ENCODE measurements around the gene RTP5. TPM values are rescaled to one million over a fixed set of nuclear protein-coding genes. Genes with fewer than 3 reads are reported as not detected.
"Not testable (repeated sequence)": the region's sequence is repeated elsewhere in the genome, so short reads cannot be mapped to it uniquely, and the experiment has no call there.

The RTP5 gene
- total RNA-seq, 1 donor from 2014 or later, result not detected

GRCh38 chr2:241912021-241912555 is 42.6 kb downstream of the RTP5 start:
- DNase-seq (ENCODE audit: low read depth) (no peak), FAIRE-seq (no peak)
- Histone ChIP-seq H3K79me2 (ENCODE audit: insufficient read depth, low read length) (no peaks in the 10 kb centered on the region), H3K36me3 (ENCODE audit: insufficient read depth, low read length) (no peaks in the 10 kb centered on the region), H3K27ac (ENCODE audit: low read depth, low read length) (no peak overlapping the region), H3K27me3 (ENCODE audit: insufficient read depth, low read length) (no peaks in the 10 kb centered on the region), H3K4me3 (ENCODE audit: insufficient read depth, low read depth, low read length) (no peak overlapping the region), H3K4me1 (ENCODE audit: insufficient read depth, low read length) (no peaks in the 10 kb centered on the region), H3K9me3 (ENCODE audit: insufficient read depth, low read depth, low read length) (peaks cover 3% of the 10 kb centered on the region), H3K9ac (ENCODE audit: low read length) (no peak overlapping the region), H4K20me1 (ENCODE audit: insufficient read depth, low read length) (no peaks in the 10 kb centered on the region), H3K4me2 (ENCODE audit: low read length) (no peak overlapping the region), H2AFZ (ENCODE audit: low read depth, low read length) (no peak overlapping the region)
- H3K9me3 Mint-ChIP-seq (ENCODE audit: unreplicated experiment), result peaks cover 4% of the 10 kb centered on the region
- peaks cover 23% of the 10 kb centered on the region for H3K27me3 Mint-ChIP-seq (ENCODE audit: low read depth, unreplicated experiment)
- peaks cover 4% of the 10 kb centered on the region for H3K36me3 Mint-ChIP-seq (ENCODE audit: low read depth, unreplicated experiment)
- TF ChIP-seq CTCF (IDR thresholded peaks at IDR 0.05; ENCODE audit: insufficient read depth, low read depth, low read length) (no peak), EZH2 (IDR thresholded peaks at IDR 0.05; ENCODE audit: insufficient read depth, low read length) (no peak)
- H3K4me1 Mint-ChIP-seq (ENCODE audit: low read depth, unreplicated experiment), result peaks cover 1% of the 10 kb centered on the region
- H3K27ac Mint-ChIP-seq (ENCODE audit: unreplicated experiment), result no peak overlapping the region
- no peak overlapping the region for H3K4me3 Mint-ChIP-seq (ENCODE audit: unreplicated experiment)

- H3K4me3 Mint-ChIP-seq (ENCODE audit: unreplicated experiment), result no peak overlapping the region
- H3K36me3 ChIP-seq (ENCODE audit: insufficient read depth, low read length), result no peaks in the 10 kb centered on the region
- no peaks in the 10 kb centered on the region for H4K20me1 ChIP-seq (ENCODE audit: insufficient read depth, low read length)
- H3K79me2 ChIP-seq (ENCODE audit: insufficient read depth, low read length), result no peaks in the 10 kb centered on the region
- H3K9ac ChIP-seq (ENCODE audit: low read length), result no peak overlapping the region
- TF ChIP-seq CTCF (IDR thresholded peaks at IDR 0.05; ENCODE audit: insufficient read depth, low read depth, low read length) (no peak), EZH2 (IDR thresholded peaks at IDR 0.05; ENCODE audit: insufficient read depth, low read length) (no peak)
- DNase-seq (ENCODE audit: low read depth) (no peak), FAIRE-seq (no peak)
- peaks cover 15% of the 10 kb centered on the region for H3K27me3 Mint-ChIP-seq (ENCODE audit: low read depth, unreplicated experiment)
- no peak overlapping the region for H3K27ac Mint-ChIP-seq (ENCODE audit: unreplicated experiment)
- no peak overlapping the region for H3K27ac ChIP-seq (ENCODE audit: low read depth, low read length)
- no peaks in the 10 kb centered on the region for H3K4me1 ChIP-seq (ENCODE audit: insufficient read depth, low read length)
- peaks cover 5% of the 10 kb centered on the region for H3K36me3 Mint-ChIP-seq (ENCODE audit: low read depth, unreplicated experiment)
- H3K9me3 Mint-ChIP-seq (ENCODE audit: unreplicated experiment), result peaks cover 11% of the 10 kb centered on the region
- peaks cover 3% of the 10 kb centered on the region for H3K9me3 ChIP-seq (ENCODE audit: insufficient read depth, low read depth, low read length)
- no peak overlapping the region for H3K4me2 ChIP-seq (ENCODE audit: low read length)
- peaks cover 1% of the 10 kb centered on the region for H3K4me1 Mint-ChIP-seq (ENCODE audit: low read depth, unreplicated experiment)
- no peak overlapping the region for H2AFZ ChIP-seq (ENCODE audit: low read depth, low read length)
- H3K4me3 ChIP-seq (ENCODE audit: insufficient read depth, low read depth, low read length), result no peak overlapping the region
- no peaks in the 10 kb centered on the region for H3K27me3 ChIP-seq (ENCODE audit: insufficient read depth, low read length)
Observed at GRCh38 chr2:241913703-241914102, 44.2 kb downstream of the RTP5 start.

GRCh38 chr2:241914542-241914941 is 45.0 kb downstream of the RTP5 start:
- no peaks in the 10 kb centered on the region for H3K4me1 ChIP-seq (ENCODE audit: insufficient read depth, low read length)
- H3K36me3 Mint-ChIP-seq (ENCODE audit: low read depth, unreplicated experiment), result peaks cover 3% of the 10 kb centered on the region
- H2AFZ ChIP-seq (ENCODE audit: low read depth, low read length), result no peak overlapping the region
- H3K9ac ChIP-seq (ENCODE audit: low read length), result no peak overlapping the region
- no peak for DNase-seq (ENCODE audit: low read depth)
- no peak overlapping the region for H3K27ac Mint-ChIP-seq (ENCODE audit: unreplicated experiment)
- H3K27me3 Mint-ChIP-seq (ENCODE audit: low read depth, unreplicated experiment), result peaks cover 8% of the 10 kb centered on the region
- no peak overlapping the region for H3K4me3 Mint-ChIP-seq (ENCODE audit: unreplicated experiment)
- H3K36me3 ChIP-seq (ENCODE audit: insufficient read depth, low read length), result no peaks in the 10 kb centered on the region
- H3K4me2 ChIP-seq (ENCODE audit: low read length), result no peak overlapping the region
- peaks cover 13% of the 10 kb centered on the region for H3K9me3 Mint-ChIP-seq (ENCODE audit: unreplicated experiment)
- no peaks in the 10 kb centered on the region for H3K79me2 ChIP-seq (ENCODE audit: insufficient read depth, low read length)
- peaks cover 1% of the 10 kb centered on the region for H3K4me1 Mint-ChIP-seq (ENCODE audit: low read depth, unreplicated experiment)
- no peaks in the 10 kb centered on the region for H4K20me1 ChIP-seq (ENCODE audit: insufficient read depth, low read length)
- no peak overlapping the region for H3K4me3 ChIP-seq (ENCODE audit: insufficient read depth, low read depth, low read length)
- no peak for FAIRE-seq
- no peak overlapping the region for H3K27ac ChIP-seq (ENCODE audit: low read depth, low read length)
- H3K27me3 ChIP-seq (ENCODE audit: insufficient read depth, low read length), result no peaks in the 10 kb centered on the region
- peaks cover 3% of the 10 kb centered on the region for H3K9me3 ChIP-seq (ENCODE audit: insufficient read depth, low read depth, low read length)
- TF ChIP-seq EZH2 (IDR thresholded peaks at IDR 0.05; ENCODE audit: insufficient read depth, low read length) (no peak), CTCF (IDR thresholded peaks at IDR 0.05; ENCODE audit: insufficient read depth, low read depth, low read length) (no peak)

- FAIRE-seq; H3K36me3 Mint-ChIP-seq (ENCODE audit: low read depth, unreplicated experiment): not testable (repeated sequence)
Observed at GRCh38 chr2:241921631-241922030, 52.1 kb downstream of the RTP5 start.

More at GRCh38 chr2:241921631-241922030, 52.1 kb downstream of the RTP5 start:
- H3K27me3 ChIP-seq (ENCODE audit: insufficient read depth, low read length); DNase-seq (ENCODE audit: low read depth); H3K79me2 ChIP-seq (ENCODE audit: insufficient read depth, low read length); H3K4me3 ChIP-seq (ENCODE audit: insufficient read depth, low read depth, low read length); H3K9ac ChIP-seq (ENCODE audit: low read length); H3K27ac ChIP-seq (ENCODE audit: low read depth, low read length); H3K4me1 Mint-ChIP-seq (ENCODE audit: low read depth, unreplicated experiment); H3K4me3 Mint-ChIP-seq (ENCODE audit: unreplicated experiment); H3K4me1 ChIP-seq (ENCODE audit: insufficient read depth, low read length); H3K36me3 ChIP-seq (ENCODE audit: insufficient read depth, low read length); H4K20me1 ChIP-seq (ENCODE audit: insufficient read depth, low read length); H3K9me3 ChIP-seq (ENCODE audit: insufficient read depth, low read depth, low read length); H3K4me2 ChIP-seq (ENCODE audit: low read length); H3K27ac Mint-ChIP-seq (ENCODE audit: unreplicated experiment); H2AFZ ChIP-seq (ENCODE audit: low read depth, low read length): not testable (repeated sequence)
- peaks cover 14% of the 10 kb centered on the region for H3K9me3 Mint-ChIP-seq (ENCODE audit: unreplicated experiment)
- H3K27me3 Mint-ChIP-seq (ENCODE audit: low read depth, unreplicated experiment), result peaks cover 36% of the 10 kb centered on the region
